Middle frontal gyrus (tissue), 1 donor: ENCODE data around the gene PSMB10.
"Not testable (repeated sequence)": the region's sequence is repeated elsewhere in the genome, so short reads cannot be mapped to it uniquely, and the experiment has no call there.

Experiments
- DNase-seq: peaks from one replicate; pipeline ENCODE4 v3.0.0-alpha.2; 2015; ENCODE audit warnings: low spot score; ENCODE audit errors: extremely low spot score

PSMB10 gene

DNA sequence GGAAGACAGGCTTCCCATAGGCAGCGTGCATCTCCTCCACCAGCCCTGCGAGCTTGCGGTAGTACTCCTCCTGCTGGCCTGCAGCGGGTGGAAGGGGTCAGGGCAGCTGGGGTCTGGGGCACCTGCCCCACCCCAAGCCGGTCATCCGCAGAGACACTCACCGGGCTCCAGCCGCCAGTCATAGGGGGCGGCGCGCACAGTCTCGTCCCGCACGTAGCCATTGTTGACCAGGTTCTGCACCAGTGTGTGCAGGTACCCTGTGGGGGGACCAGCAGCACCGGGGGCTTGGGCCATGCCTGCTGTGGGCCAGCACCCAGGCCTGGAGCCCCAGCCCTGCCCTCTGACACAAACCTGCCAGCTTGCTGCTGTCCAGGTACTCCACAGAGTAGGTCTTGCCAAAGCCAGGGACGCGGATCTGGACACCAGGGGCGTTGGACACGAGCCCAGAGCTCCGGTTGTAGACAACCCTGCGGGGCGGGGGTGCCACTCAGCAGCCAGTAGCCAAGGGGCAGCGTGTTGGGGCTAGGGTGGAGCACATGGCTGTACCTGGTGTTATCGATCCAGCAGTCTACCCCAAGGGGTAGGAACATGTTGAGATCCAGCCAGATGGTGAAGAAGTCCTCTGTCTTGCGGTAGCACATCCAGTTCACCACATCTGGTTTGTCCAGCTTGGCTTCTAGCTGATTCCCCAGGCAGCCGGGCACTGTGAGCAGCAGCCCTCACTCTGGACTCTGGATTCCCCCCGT, 6.0 kb upstream of the PSMB10 start:
- DNase-seq, result no peak

DNA sequence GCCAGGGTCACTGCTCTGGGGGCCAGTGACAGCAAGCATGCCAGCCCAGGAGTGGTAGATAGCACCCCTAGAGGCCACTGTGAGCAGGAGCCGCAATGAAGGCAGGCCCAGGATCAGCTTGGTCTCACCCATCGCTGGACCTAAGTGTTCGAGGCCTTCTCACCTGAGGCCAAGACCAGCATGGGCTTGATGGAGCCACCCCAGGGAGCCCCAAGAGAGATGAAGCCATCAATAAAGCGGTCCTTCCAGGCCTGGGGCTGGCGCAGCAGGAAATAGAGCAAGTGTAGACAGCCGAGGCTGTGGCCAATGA, 5.5 kb upstream of the PSMB10 start:
- no peak for DNase-seq

DNA sequence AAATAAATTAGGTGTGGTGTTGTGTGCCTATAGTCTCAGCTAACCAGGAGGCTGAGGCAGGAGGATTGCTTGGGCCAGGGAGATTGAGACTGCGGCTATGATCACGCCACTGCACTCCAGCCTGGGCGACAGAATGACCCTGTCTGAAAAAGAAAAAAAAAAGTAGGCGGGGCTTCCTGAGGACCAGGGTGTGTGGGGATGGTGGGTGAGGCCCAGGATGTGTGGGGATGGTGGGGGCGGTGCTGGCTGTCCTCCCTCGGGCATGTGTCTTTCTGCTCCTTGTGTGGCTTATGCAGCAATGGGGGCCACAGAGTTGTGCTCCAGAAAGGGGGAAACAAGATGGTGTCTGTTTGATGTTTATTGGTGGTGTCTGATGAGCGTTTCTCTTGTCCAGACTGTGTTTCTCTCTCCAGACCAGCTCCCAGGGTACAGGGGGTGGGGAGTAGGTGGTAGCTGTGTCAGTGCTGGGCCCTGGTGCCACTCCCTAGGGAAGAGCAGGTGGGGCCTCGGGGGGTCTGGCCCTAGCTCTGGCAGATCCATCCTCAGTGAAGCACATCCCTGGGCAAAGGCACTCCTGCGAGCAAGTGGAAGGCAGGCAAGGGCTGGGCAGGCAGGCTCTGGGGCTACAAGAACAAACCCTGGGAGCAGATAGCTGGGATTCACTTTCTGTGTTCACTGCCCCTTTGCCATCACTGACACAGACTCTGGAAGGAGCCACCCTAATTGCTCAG, 5.0 kb upstream of the PSMB10 start:
- no peak for DNase-seq

DNA sequence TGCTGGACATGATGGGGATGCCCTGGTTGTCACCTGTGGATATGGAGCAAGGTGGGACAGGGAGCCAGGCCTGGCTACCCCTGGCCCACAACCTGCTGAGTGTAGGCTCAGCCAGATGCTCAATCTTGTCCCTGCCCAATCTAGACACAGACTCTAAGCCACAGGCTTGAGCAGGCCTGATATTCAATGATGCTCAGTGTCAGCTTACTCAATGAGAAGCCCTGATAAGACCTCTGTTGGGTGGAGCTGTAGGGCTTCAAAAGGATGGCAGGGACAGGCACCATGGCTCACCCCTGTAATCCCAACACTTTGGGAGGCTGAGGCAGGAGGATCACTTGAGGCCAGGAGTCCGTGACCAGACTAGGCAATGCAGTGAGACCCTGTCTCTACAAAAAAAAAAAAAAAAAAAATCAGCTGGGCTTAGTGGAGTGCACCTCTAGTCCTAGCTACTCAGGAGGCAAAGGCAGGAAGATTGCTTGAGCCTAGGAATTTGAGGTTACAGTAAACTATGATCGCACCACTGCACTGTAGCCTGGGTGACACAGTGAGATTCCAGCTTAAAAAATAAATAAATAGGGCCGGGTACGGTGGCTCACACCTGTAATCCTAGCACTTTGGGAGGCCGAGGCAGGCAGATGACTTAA, 3.9 kb upstream of the PSMB10 start:
- no peak for DNase-seq

DNA sequence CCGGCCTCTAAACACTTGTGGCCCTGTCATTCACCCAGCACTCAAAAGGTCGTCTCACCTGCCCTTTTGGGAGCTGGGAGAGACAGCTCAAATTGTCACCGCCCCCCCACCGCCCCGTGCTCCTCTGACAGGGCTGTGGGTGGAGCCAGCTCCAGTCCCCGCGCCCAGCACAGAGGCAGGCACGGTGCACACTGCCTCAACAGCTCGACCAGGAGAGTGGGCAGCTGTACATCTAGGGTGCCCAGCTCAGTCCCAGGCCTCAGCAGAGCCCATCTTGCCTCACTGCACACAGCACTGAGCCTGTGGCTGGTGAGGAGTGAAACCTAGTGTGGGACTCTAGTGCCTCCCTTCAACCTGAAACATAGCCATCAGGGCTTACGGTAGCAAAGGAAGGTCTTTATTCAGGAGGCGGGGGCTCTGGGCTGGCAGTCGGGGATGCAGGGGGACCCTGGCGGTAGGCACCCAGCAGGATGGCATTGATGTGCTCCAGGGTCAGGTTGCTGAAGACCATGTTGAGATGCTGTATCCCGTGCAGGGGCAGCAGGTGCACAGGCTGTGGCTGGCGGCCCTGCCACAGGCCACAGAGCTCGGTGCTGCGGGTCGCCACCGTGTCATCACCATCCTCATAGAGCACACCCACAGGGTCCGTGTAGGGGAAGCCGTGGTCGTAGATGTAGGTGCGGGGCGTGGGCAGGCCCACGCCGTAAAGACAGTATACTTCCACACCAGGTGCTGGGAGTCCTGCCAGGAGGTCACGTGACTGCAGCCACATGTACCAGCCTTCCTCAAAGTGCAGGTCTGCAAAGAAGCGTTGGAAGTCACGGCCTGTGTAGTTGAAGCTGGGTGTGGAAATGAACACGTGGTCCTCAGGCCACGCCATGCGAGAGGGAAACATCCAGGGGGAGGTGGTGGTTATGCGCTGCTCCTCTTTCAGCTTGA, 3.1 kb upstream of the PSMB10 start:
- no peak for DNase-seq

DNA sequence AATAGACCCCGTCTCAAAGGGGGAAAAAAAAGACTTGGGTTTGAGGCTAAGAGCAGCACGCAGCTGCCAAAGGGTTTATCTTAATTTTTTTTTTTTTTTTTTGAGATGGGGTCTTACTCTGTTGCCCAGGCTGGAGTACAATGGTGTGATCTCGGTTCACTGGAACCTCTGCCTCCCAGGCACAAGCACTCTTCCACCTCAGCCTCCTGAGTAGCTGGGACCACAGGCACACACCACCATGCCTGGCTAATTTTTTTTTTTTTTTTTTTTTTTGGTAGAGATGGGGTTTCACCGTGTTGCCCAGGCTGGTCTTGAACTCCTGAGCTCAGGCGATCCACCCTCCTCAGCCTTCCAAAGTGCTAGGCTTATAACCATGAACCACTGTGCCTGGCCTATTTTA, 1.1 kb upstream of the PSMB10 start:
- DNase-seq, result not testable (repeated sequence)

DNA sequence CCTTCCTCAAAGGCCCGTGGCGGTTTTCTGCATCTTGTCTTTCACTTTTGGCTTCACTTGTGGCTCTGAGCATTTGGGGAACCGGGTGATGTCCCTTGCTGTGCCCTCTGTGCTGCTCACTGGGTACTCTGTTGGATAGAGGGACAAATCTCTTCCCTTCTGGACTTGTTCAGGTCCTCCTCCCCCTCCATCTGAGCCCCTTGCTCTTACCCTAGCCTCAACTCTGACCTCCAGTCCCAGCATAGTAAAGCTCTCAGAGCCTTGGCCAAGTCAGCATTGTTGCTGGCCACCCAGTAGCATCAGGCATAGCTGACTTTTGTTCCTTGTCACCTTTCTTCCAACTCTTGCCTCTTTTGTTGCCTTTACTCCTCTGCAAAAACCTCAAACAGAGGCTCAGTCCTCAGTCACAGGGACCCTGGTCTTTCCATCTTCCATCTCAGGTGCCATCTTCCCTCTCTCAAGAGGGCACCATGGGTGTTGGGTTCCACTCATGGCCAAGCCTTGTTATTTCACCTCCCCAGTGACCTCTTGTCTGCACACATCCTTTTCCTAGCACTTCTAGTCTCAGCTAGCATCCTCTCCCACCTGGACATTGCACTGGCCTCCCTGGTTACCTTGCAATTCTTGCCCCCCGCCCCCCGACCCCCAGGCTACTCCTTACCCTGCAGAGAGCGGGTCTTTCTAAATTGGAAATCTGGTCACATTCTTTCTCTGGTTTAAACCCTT, 393 bp upstream of the PSMB10 start:
- no peak for DNase-seq

DNA sequence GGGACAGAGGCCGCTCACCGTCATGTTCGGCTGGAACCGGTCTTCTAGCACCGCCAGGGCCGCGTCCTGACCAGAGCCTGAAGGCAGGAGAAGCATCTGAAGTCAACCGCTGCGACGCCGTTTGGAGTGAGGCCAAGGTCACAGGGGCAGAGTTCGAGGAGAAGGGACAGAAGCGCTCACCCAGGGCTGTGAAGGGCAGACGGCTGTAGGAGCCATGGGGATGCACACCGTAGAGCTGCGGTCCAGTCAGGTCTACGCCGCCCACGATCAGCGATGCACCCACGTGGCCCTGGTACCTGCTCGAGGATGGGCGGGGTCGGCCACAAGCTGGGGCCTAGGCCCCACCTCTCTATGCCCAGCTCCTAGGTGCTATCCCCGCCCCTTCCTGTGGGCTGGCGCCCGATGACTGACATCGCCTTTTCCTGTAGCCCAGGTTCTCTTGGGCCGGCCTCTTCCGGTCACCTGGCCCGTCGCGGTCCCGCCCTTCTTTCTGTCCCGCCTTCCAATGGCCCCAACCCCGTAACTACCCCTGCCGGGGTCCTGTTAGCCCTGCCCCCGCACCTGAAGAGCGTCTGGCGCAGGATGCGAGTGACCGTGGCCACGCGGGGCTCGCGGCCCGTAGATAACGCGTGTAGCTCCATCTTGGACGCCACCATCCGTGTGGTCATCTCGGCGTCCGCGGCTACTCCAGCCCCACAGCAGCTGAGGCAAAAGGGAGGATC, 1.1 kb downstream of the PSMB10 start:
- peak; percentile 90 for DNase-seq

DNA sequence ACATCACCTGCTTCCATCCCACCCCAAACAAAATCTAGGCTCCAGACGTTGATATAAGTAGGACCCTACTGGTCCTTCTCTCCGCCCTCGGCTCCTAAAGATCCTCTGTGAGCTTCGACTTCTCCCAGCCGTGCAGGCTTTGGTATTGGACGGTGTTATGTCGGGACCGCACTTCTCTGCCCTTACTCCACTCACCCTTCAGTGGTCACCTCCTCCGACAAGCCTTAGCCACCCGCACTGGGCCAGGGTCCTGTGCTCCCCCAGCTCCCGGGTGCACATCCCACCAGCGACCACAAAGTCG, 1.6 kb downstream of the PSMB10 start:
- no peak for DNase-seq

DNA sequence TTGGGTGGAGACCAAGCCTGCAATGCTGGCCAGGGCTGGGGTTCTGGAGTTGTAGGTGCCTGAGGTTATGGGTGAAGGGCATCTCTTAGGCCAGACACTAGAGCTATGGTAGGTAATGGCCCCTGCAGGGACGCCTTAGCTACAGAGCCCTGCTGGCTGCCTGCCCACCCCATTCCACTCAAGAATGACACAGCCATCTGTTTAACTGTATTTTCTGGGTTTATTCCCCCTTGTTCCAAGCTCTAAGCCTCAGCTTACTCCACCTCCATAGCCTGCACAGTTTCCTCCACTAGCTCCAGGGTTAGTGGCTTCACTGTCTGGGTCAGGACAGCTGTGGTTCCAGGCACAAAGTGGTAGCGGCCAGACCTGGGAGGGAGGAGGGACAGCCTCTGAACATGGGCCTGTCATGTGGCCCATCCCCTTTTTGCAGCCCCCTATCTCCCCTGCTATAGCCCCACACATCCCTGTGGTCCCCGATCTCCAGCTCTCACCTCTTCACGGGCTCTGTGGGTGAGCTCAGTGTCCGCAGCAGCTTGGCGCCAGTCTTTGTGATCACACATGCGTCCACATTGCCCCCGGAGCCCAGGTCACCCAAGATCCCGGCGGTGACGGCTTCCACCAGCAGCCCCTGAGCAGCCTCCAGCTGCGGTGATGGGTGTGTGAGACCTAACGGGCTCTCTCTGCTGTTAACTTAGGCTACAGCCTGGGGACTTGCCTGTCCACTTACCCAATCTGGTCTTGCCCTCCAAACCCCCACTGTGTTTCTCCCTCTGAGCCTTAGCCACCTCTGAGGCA, 2.1 kb downstream of the PSMB10 start:
- no peak for DNase-seq

DNA sequence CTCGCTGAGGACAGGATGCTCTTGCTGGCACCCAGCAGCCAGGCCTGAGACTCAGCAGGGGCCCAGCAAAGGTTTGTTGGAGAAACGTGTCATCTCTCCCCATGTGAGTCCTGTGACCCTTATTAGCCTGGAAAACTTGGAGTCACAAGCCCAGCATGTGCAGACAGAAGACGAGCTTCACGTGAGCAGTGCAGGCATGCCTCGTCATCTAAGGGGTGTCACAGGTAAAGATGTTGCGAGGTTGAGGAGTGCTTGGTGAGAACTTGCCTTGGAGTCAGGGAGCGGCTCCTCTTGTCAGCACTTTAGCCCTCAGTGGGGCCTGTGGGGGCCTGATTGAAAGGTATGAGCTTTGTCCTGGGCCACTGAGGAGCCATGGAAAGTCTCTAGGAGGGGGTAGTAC, 2.8 kb downstream of the PSMB10 start:
- DNase-seq, result no peak

DNA sequence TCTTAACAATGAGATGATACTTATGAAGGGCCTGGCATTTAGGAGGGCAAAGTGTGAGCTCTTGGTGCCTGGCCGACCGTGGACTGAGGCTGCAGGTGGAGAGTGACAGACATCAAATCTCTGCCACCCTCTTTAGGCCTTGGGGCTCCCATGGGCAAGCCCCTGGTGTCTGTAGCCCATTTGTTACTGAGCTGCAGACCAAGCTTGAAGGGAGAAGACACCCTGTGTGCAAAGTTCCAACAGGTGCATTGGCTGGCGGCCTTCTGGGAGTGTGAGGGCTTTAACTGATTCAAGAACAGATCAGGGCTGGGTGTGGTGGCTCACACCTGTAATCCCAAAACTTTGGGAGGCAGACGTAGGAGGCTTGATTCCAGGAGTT, 4.2 kb downstream of the PSMB10 start:
- DNase-seq, result no peak

DNA sequence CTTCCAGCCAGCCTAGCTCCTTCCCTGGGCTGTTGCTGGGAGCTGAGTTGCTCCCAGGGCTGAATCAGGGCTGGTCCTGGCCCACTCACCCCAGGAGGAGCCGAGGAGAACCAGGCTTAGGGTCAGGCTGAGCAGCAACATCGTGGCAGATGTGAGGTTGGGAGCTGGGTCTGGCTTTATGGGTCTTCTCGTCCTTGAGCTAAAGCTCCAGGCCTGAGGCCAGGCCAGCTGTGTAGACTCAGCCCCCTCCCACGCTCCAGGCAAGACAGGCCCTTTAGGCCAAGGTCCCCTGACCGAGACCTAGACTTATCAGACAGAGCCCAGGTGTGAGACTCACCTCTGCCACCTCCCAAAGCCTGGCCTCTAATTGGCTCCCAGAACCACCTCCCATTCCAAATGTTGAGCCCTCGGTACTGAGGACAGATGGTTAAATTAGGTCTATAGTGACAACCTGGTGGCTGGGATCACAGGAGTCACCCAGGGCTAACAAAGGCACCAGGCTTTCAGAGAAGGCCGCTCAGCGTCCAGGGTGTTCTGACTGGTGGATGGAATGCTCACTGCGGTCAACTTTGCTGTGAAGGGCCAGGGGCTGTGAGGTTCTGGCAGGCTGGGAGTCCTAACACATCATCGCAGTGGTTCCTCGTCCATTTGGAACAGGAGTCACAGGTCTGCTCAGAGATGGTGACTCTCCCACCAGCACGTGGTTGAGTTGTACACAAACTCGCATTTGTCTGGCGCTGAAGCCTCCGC, 4.8 kb downstream of the PSMB10 start, which contains the start of gene CTRL:
CTRL (minus strand) TSS at position 151 of the 750 bp plus-strand sequence; CDS start at position 141, 10 bp downstream.
- no peak for DNase-seq

DNA sequence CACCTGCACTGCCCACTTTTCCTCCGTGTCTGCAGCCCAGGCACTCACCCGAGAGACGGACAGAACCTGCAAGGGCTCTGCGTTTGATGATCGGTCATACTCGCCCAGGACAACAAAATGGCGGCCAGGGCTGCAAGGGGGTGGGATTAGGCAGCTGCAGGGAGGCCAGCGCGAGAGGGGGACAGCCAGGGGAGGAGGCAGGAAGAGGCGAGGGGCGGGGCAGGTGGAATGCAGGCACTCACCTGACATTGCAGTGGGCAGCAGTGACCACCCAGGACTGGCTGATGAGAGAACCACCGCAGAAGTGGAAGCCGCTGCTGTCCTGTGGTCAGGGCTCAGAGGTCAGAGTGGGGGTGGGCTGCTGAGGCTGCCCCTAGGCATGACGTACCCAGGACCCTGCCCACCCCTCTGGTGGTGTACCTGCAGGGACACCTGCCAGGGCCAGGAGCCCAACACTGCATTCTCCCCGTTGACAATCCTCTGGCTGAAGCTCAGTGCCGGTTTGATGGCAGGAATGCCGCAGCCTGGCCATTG, 5.9 kb downstream of the PSMB10 start:
- DNase-seq, result no peak

DNA sequence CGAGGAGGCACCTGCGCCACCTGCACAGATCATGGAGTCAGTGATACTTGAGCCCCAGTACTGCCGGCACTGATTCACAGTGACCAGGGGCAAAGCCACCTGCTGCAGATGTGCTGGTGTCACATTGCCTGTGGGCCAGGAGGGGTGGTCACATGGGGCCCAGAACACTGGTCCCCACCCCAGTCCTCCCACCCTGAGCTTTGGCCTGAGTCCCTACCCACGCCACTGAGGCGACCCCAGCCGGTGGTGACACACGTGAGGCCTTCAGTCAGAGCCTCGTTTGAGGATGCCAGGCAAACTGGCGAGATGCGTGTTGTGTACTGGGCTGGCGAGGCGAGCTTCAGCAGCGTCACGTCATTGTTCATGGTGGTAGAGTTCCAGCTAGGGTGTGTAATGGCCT, 6.5 kb downstream of the PSMB10 start:
- no peak for DNase-seq

DNA sequence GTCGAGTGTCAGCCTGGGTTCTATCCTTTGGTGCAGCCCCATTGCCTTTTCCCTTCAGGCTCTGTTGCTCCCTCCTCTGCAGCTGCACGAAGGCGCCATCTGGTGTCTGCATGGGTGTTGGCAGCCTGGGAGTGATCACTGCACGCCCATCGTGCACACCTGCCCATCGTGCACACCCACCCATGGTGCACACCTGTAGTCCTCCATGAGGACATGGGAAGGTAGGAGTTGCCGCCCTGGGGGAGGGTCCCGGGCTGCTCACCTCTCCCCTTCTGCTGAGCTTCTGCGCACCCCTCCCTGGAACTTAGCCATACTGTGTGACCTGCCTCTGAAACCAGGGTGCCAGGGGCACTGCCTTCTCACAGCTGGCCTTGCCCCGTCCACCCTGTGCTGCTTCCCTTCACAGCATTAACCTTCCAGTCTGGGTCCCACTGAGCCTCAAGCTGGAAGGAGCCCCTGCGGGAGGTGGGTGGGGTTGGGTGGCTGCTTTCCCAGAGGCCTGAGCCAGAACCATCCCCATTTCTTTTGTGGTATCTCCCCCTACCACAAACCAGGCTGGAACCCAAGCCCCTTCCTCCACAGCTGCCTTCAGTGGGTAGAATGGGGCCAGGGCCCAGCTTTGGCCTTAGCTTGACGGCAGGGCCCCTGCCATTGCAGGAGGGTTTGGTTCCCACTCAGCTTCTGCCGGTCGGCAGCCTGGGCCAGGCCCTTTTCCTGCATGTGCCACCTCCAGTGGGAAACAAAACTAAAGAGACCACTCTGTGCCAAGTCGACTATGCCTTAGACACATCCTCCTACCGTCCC, 7.9 kb downstream of the PSMB10 start:
- DNase-seq, result peak; percentile 75

DNA sequence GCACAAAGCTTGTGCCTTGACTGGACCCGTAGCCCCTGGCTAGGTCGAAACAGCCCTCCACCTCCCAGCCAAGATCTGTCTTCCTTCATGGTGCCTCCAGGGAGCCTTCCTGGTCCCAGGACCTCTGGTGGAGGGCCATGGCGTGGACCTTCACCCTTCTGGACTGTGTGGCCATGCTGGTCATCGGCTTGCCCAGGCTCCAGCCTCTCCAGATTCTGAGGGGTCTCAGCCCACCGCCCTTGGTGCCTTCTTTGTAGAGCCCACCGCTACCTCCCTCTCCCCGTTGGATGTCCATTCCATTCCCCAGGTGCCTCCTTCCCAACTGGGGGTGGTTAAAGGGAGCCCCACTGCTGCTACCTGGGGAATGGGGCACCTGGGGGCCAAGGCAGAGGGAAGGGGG, 8.5 kb downstream of the PSMB10 start:
- no peak for DNase-seq
